AG08396 (cell line): ENCODE measurements around the gene PRDM10.
A peak's percentile ranks its signal among the peaks of the same experiment; 100 is the strongest.
"Not testable (repeated sequence)": the region's sequence is repeated elsewhere in the genome, so short reads cannot be mapped to it uniquely, and the experiment has no call there.

Experiments used
- DNase-seq: peaks from one replicate; pipeline ENCODE4 v3.0.0; 2012; ENCODE audit warnings: low spot score, mixed read lengths

PRDM10 gene

DNA sequence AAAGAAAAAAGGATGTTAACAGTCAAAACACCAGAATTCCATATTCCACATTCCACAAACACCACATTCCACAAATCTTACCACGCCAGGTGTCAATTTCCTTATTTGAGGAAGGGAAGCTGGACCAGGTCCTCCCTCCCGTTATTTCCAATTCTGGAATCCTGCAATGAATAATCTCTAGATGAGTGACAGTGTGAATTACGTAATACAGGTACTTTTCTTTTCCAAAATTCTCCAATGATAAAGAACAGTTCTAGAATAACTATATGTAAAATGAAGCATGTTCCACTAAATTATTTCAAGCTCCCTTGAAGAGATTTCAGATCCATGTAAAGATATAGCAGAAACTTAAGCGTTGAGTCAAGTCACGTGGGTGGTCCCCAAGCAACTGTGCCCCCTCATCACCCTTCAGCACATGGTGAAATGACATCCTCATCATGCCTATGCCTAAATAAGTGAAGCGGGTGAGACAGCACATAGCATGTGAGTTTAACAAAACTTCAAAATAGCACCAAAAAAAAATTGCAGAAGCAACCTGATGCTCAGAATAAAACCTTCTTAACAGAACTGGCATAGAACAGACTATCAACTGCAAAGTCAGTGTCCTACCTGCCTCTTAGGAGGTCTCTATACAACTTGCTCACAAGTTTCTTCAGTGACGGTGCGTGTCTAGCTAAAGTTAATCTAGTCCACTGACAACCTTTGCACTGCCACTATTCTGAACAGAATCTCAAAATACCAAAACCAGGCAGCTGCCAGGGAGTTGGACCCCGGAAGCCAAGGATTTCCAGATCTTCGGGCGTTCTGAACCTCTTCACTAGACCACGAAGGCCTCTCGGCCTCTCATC, 108.1 kb downstream of the PRDM10 start:
- peak; percentile 49 for DNase-seq

DNA sequence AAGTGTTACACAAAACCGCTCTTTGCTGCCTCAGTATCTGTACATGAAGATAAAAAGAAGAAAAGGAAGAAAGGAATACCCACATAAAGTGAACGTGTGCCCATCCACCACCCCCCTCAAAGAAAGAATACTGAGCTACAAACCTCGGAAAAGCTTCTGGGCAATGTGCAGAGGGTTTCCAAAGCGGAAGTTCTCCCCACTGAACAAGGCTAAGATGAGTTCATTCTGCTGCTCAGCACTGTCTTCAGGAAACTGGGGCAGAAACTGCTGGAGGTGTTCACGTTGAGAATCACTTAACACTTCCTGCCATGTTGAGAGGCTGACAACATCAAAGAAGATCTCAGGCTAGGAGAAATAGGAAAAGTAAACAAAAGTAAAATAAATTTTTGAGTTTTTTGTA, 114.2 kb downstream of the PRDM10 start:
- DNase-seq, result no peak

DNA sequence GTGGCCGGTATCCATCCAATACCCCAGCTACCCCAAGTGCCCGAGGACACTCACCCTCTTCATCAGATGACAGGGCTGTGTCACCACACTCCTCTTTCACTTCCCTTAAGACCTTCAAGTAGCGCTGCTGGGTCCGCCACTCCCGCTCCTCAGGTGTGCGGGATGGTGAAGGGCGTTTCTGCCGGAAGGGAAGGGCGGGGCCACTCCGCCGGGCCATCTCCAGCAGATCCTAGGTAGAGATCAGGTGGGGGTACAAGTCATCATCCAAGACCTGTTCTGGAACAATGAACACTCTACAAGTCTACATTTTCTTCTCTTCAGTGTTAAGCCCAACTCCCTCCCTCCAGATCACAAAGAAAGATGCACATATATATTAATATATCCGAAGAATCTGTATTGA, 117.3 kb downstream of the PRDM10 start:
- no peak for DNase-seq

DNA sequence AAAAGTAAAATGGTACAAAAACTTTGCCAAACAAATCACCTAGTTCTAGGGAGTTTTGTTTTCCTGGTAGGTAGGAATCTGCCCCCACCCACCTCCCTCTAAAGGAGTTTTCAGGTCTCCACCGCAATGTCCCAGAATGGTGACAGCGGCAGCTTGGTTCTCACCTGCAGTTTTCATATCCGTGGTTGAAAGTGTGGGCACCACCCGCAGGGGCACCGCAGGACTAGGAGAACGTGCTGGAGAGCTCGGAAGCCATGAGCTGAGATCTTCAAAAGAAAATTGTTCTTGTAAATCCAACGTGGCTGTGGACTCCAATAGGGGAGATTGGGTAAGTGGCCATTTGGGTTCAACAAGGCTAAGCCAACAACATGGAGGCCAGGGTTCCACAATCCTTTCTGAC, 118.1 kb downstream of the PRDM10 start:
- DNase-seq, result no peak

DNA sequence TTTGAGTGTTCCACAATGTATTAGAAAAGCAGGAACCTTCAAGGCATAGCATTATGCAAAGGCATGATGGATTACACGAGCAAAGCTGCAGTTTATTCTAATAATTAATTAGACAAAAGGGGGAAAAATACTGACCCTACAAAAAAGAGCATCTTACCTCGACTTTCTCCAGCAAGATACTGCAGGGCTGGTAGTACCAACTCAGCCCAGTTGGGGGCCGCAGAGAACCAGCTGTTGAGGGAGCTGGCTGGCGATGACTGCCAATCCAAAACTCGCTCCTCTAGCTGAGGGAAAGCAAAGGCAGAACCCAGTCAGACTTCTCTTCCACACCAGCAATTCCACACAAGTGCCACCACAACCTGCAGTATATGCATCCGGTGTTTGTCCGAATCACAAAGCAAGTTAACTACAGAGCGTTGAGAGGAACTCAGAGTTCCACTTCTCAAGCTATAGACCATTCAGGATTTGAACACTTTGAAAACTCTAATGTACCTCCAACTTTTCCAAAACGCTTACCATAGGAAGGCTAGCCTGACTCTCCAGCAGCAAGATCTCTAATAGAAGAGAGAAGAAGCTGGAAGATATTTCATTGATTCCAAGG, 121.0 kb downstream of the PRDM10 start:
- peak; percentile 69 for DNase-seq

DNA sequence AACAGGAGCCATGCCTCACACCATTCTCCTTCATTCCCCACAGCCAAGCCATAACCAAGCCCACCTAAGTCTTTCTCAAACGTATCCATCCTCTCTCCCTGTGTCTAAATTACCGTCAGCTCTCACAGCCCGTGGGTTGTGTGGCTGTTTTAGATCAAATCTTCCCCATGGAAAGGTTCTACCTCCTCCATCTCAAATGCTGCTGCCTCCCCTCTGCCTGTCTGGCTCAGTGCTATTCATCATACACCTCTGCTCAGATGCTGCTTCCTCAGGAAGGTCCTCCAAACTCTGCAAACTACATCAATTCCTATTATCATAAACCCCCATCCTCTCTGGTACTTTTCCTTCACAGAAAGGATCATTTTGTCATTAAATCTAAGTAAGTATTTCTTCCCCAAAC, 122.3 kb downstream of the PRDM10 start:
- DNase-seq, result no peak

DNA sequence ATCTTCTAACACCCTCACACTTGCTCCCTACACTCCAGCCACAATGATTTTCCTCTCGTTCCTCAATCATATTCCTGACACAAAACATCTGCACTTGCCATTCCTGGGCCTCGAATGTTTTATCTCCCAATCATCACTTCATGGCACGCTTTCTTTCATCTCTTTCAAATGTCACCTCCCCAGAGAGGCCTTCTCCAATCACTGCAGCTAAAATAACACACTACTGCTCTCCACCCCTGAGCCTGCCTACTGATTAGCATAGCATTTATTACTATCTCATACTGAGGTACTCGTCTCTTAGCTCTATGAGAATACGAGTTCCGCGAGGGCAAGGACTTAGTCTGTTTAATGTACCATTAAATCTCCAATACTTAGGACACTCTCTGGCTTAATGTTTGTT, 130.7 kb downstream of the PRDM10 start:
- no peak for DNase-seq

DNA sequence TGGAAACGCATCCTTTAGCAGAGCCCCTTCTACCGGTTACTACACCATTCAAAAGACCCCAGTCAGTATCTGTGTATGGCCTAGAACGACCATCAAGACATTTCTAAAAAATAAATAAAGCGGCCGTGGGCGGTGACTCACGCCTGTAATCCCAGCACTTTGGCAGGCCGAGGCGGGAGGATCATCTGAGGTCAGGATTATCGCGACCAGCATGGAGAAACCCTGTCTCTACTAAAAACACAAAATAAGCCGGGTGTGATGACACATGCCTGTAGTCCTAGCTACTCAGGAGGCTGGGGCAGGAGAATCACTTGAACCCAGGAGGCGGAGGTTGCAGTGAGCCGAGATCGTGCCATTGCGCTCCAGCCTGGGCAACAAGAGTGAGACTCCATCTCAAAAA, 134.0 kb downstream of the PRDM10 start:
- not testable (repeated sequence) for DNase-seq

DNA sequence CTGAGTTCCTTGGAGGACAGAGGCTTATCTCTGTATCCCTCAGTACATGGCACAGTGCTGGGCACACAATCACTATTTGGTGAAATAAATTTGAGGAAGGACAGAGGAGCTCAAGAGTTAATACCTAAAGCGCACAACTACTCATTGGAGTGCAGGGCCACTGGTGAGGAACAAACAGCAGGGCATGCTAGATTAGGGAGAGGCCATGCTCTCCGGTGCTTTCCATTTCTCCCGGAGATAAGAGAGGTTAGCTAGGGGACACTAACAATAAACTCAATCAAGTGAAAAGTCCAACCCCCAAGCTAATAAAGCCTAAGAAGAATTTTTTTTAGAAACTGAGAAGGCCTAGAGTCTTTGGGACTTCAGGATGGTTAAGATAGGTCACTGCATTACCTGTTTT, 136.3 kb downstream of the PRDM10 start:
- DNase-seq, result no peak

DNA sequence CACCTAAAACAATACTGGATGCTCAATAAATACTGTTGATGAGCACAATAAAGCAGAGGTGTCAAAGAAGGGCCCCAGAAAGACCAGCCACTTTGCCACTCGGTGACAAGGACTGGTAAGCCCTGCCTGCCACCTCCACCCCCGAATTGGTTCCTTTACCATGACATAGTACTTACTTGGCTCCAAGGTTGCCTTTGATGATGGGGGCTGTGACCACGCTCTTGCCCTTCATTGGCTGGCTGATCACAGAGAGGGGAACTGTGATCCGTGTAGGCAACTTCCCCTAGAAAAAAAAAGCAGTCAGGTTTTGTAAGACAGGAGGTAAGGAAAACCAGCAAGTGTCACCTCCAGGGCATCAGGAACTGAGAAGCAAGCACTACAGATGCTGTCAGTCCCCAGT, 136.9 kb downstream of the PRDM10 start:
- no peak for DNase-seq

DNA sequence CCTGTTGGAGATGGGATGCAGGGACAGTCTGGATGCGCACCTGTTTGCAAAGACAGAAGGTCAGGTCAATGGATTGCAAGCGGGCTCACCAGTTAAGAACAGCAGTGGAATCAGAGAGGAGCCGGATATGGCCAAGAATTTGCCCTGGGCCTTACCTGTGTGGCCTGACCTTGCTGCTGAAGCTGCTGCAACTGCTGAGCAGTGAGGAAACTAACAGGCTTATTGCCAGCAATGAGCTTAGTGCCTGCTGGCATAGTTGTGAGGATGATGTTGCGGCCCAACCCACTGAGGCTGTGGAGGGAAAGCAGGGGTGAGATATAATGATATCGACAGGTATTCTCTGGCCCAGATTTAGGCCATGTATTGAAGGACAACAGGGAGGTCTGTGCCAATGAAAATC, 137.8 kb downstream of the PRDM10 start:
- DNase-seq, result no peak

DNA sequence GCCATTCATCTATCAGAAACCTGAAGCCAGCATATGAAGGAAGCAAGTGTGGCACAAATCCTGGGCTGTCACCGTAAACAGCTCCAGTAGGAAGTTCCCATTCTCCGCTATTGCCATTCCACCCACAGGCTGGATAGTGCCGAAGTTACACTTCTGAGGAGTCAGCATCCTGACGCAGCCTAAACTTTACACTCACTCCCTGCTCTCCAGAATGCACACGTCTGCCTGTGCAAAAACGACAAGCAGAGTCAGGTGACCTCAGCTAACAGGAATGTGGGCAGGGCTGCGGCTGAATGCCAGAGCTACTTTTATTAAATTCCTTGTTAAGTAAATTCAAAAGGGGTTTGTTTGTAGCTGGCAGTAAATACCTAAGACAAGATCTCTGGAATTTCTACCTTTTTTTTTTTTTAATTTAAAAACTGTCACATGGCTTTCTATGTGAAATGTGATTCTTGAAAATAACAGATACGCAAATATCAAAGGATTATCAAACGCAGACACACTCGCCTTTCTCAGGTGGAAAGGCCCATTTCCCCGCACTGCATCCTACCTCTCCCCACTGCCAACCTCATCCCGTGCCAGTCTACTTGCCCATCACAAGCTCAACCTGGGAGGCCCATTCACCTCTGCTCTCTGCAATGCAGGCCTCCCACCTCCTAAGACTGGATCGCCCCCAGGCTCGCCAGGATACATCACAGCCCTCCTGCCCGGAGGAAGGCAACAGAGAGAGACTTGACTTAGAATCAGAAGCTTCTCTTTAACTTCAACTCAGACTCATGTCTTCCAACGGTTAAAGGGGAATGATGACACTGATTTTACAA, 140.7 kb downstream of the PRDM10 start:
- peak; percentile 92 for DNase-seq

DNA sequence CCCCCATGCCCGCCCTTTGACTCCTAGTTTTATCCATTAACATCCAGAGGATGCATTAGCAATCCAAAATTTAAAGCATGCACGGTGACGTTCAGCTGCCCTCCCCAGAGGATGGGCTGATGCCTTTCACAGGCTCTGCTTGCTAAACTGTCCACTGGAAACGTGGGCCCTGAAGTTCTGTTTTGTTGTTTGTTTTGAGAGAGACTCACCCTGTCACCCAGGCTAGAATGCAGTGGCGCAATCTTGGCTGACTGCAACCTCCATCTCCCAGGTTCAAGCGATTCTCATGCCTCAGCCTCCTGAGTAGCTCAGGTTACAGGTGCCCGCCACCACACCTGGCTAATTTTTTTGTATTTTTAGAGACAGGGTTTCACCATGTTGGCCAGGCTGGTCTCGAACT, 146.6 kb downstream of the PRDM10 start:
- no peak for DNase-seq

DNA sequence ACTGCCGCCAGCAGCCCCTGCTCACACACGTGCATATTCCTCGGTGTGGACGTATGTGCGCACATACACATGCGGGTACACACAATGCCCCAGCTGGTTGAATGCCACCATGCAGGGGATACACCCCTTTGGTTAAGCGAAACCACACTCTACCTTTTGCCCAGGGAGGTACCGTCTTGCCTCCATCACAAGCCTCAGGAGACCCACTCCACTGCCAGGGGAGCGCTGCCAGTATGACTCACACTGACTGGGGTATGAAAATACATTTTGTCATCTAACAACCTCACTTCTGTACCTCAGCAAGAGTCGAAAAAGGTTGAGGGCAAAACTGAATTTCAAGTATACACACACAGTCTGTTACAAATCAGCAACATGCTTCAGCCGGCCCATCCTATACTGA, 147.5 kb downstream of the PRDM10 start:
- DNase-seq, result no peak

DNA sequence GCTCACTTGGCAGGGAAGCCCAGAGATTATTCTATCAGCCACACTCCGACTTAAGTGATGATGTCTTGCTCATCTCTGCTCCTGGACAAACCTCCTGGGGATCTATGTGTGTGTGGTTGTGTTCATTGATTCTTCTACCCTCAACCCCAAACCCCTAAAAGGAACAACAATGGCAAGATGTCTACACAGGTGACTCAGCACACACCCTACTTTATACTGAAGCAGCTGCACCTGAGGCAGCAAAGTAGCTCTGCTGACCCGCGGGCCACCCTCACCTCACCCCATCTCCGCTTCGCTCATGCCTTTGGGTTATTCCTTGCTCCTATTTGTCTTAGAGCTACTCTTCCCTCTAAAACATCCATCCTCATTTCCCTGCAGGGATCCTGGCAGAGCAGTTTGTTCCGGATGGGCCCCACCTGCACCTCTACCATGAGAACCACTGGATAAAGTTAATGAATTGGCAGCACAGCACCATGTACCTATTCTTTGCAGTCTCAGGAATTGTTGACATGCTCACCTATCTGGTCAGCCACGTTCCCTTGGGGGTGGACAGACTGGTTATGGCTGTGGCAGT, 148.3 kb downstream of the PRDM10 start:
- DNase-seq, result no peak

DNA sequence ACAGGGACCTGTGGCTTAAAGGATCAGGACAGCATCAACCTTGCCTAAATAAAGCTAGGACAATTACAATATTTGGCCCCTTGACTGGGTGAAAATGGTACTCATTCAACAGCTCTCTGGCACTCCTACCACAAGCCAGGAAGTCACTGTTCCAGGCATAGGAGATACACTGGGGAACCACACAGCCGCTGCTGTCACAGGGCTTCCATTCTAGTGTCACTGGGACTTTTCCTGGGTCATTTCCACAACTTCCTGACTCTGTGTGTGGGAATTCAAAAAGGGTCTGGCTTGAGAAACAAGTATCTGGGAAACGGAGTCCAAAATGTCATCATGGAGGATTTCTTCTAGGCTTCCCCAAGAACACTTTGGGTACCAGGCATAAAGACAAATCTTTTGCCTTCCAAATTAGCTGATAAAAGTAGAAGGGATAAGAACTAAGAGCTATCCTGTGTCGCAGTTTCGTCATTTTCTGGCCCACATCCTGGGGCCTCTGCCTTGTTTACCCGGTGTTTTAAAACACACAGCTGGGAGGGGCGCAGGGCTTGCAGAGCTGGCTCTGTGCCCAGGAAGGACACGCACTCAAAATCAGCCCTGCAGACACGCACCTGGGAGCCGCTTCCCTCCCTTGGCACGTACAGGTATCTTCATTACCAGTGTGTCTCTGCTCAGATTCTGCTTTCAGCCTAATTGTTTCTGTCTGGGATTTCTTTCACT, 149.0 kb downstream of the PRDM10 start:
- peak; percentile 39 for DNase-seq

DNA sequence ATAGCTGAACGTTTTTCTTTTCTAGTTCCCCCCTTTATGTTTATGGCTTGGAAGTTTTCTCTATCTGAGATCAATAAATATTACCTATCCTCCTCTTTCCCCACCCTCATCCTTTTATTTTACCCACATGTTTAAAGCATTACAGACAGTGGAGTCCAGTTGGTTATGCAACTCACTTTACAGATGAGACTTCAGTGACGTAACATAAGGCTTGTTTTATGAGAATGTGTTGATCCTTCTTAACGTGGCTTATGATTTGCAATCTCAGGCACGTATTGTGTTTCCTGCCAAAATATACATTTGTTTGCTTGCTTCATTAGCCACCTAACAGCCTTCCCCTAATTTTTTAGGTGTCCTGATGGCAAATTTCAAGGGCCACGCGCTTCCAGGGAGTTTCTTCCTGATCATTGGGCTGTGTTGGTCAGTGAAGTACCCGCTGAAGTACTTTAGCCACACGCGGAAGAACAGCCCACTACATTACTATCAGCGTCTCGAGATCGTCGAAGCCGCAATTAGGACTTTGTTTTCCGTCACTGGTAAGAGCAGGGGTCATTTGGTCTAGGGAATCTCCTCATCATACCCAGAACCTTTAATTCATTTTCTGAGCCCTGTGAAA, 150.4 kb downstream of the PRDM10 start:
- DNase-seq, result no peak
